Subcutaneous abdominal adipose tissue (tissue), 5 donors: ENCODE data around the gene RBM24.
A peak's percentile ranks its signal among the peaks of the same experiment; 100 is the strongest.

Experiments
- H3K27ac ChIP-seq: one replicate; pipeline ENCODE4 v1.7.0; 2013; ENCODE audit warnings: low read depth, mild to moderate bottlenecking, inconsistent platforms, low read length, moderate library complexity
- H3K27me3 ChIP-seq, 5 donors: one replicate each; pipeline ENCODE4 v1.7.0; 2013; ENCODE audit warnings: low read length in 5 of 5, inconsistent platforms in 1 of 5; ENCODE audit not compliant: control insufficient read depth in 5 of 5, insufficient read depth in 4 of 5
- H3K36me3 ChIP-seq, 5 donors: one replicate each; pipeline ENCODE4 v1.7.0; 2013; ENCODE audit warnings: low read length in 5 of 5; ENCODE audit not compliant: control insufficient read depth in 5 of 5, insufficient read depth in 5 of 5
- H3K4me1 ChIP-seq, 5 donors: one replicate each; pipeline ENCODE4 v1.7.0; 2013; ENCODE audit warnings: low read length in 5 of 5, mild to moderate bottlenecking in 3 of 5, moderate library complexity in 1 of 5; ENCODE audit not compliant: control insufficient read depth in 5 of 5, insufficient read depth in 5 of 5
- H3K4me3 ChIP-seq, 5 donors: one replicate each; pipeline ENCODE4 v1.7.0; 2013; ENCODE audit warnings: low read length in 5 of 5, low read depth in 1 of 5
- H3K9ac ChIP-seq, 5 donors: one replicate each; pipeline ENCODE4 v1.7.0; 2013; ENCODE audit warnings: low read length in 5 of 5, mild to moderate bottlenecking in 4 of 5, moderate library complexity in 3 of 5
- H3K9me3 ChIP-seq, 5 donors: one replicate each; pipeline ENCODE4 v1.7.0; 2013; ENCODE audit warnings: low read length in 5 of 5; ENCODE audit not compliant: control insufficient read depth in 5 of 5
- donor health status: healthy.
- donor health status: healthy.
- donor health status: healthy.
- donor health status: healthy.
- donor health status: healthy.

RBM24 gene

DNA sequence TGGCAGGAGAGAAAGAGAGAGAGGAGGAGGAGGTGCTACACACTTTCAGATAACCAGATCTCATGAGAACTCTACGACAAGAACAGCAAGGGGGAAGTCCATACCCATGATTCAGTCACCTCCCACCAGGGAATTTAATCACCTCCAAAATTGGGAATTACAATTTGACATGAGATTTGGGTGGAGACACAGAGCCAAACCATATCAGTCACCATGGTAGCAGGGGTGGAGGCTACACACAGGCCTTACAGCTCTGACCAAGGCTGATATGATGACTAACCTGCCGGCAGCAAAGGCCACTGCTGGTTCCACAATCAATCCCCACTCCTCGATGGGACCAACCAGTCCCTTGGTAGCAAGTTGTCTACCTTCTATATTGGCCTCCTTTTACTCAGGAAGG is 13.6 kb upstream of the RBM24 start:
- H3K27me3 ChIP-seq, result no peaks in the 10 kb centered on the region
- no peak overlapping the region for H3K27ac ChIP-seq
- H3K4me1 ChIP-seq, result no peaks in the 10 kb centered on the region
- H3K4me3 ChIP-seq, result no peak overlapping the region
- H3K9me3 ChIP-seq, result no peaks in the 10 kb centered on the region
- H3K36me3 ChIP-seq, result no peaks in the 10 kb centered on the region
- H3K9ac ChIP-seq, result no peak overlapping the region

DNA sequence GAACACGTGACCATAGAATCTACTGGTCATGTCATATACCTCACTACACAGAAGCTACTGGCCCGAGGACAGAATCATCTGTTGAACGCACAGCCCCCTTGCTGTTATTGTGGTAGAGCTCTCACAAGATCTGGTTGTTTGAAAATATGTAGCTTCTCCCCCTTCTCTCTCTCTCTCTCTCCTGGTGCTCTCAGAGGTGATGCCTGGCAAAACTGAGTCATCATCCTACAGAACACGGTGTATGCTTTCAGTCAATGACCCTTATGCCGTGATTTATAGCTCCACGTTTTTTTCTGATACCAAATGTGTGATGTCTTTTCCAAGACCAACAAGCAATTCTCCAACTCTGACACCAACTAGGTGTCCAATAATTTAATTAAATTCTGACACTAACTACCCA is 13.0 kb upstream of the RBM24 start:
- Histone ChIP-seq H3K27ac (no peak overlapping the region), H3K4me3 (no peak overlapping the region), H3K9ac (no peak overlapping the region), H3K36me3 (no peaks in the 10 kb centered on the region), H3K27me3 (no peaks in the 10 kb centered on the region), H3K4me1 (no peaks in the 10 kb centered on the region), H3K9me3 (no peaks in the 10 kb centered on the region)

DNA sequence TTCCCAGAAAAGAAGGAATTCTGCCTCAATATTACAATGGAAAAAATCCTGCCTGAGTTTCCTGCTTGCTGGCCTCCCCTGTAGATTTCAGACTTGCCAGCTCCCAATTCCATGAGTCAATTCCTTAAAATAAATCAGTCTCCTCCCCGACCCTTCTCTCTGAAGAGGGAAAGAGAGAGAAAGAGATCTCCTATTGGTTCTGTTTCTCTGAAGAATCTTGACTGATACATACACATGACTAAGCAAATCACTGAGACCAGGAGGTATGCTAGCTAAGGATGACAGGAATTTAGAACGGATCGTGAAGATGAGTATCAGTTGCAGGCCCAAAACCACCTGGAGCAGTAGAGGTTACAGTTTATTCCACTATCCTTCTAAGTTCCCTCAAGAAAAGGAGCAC is 11.3 kb upstream of the RBM24 start:
- Histone ChIP-seq H3K36me3 (no peaks in the 10 kb centered on the region), H3K27ac (no peak overlapping the region), H3K9me3 (no peaks in the 10 kb centered on the region), H3K27me3 (no peaks in the 10 kb centered on the region), H3K9ac (no peak overlapping the region), H3K4me1 (no peaks in the 10 kb centered on the region), H3K4me3 (no peak overlapping the region)

DNA sequence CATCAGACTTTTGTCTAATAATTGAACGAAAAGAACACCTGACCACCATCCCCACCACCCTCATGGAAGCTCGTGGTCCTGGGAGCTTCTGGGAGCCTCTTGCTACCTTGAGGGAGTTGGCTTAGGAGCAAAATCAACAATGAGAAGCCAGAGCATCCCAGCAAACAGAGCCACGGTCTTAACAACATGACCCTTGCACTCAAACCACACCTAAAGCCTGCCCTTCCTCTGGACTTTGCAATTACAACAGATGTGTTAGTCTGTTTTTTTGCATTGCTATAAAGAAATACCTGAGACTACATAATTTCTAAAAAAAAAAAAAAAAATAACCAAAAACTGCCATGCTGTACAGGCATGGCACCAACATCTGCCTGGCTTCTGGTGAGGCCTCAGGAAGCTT is 9.5 kb upstream of the RBM24 start:
- Histone ChIP-seq H3K9ac (no peak overlapping the region), H3K9me3 (no peaks in the 10 kb centered on the region), H3K4me1 (no peaks in the 10 kb centered on the region), H3K27me3 (no peaks in the 10 kb centered on the region), H3K4me3 (no peak overlapping the region), H3K27ac (no peak overlapping the region), H3K36me3 (no peaks in the 10 kb centered on the region)

DNA sequence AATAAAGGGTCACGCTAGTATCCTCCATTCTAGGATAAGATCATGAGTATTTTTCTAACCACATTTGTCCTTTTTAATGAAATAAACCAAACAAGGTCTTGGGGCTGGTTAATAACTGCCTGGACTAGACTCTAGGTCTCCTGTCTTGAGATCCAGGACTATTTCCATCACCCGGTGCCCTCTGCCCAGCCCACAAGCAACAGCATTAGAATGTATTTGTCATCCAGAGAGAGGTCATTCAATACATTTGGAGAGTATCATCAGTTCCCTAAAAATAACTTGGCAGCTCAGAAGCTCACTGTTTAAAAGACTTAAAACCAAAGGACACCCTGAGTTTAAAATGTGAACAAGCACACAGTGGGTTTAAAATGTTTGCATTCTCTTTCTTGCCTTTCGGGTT is 4.4 kb upstream of the RBM24 start:
- H3K27me3 ChIP-seq, result no peaks in the 10 kb centered on the region
- no peak overlapping the region for H3K9ac ChIP-seq
- H3K36me3 ChIP-seq, result no peaks in the 10 kb centered on the region
- H3K9me3 ChIP-seq, result no peaks in the 10 kb centered on the region
- H3K27ac ChIP-seq, result no peak overlapping the region
- H3K4me1 ChIP-seq, result peaks cover 0 to 15% (median 7%) of the 10 kb centered on the region in 5 donors
- no peak overlapping the region for H3K4me3 ChIP-seq

DNA sequence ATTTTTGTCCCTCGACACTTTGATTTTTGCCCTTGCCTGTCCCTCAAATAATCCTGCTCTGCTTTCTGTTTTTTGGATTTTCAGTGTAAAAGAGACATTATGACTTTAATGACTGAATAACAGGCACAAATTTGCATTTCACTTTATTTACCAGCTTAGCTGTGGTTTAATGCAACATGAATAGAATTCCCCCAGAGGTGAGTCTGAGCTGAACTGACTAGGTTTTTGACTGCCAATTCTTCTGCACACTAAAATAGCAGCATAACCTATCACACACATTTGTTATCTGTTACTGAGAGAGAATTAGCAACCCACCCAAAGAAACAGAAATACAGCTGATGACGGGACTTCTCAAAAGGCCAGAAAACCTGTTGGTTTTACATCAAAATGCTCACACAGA is 3.9 kb upstream of the RBM24 start:
- Histone ChIP-seq H3K9ac (no peak overlapping the region), H3K27me3 (no peaks in the 10 kb centered on the region)

DNA sequence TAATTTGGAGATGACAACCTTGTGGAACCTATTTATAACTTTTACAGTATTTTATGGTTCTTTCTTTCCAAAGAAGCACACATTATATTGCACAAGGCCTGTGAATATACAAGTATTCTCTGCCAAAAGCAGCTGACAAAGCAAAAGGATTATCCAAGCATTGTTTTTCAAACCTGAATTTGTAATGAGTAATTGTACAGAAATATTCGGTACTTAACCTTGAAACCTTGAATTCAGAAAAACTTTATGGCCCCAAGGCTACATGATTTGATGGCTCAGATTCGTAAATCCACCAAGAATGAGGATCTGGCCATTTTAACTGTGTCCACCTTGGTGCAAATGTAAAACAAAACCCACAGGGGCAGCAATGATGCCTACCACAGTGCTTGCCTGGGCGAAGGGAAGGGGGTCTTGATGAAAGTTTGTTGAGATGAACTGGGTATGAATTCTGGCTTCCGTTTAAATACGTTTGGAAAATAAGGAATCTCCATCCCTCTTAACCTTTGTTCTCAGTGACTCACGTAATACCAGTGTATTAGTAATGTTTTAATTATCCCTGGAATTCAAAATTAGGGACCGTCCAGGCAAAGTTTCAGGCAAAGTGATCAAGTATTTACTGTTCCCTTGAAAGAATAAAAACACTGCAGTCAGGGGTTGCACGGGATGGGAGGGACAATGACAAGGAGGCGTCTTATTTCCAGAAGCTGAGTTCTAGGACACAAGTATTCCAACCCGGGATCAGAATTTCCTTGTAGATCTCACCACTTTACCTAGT is 2.7 kb upstream of the RBM24 start:
- H3K9ac ChIP-seq, result no peak overlapping the region
- no peaks in the 10 kb centered on the region for H3K36me3 ChIP-seq
- H3K27ac ChIP-seq, result peak overlapping the region; percentile 60
- peaks cover 0 to 24% (median 14%) of the 10 kb centered on the region in 5 donors for H3K4me1 ChIP-seq
- H3K27me3 ChIP-seq, result no peaks in the 10 kb centered on the region
- no peak overlapping the region for H3K4me3 ChIP-seq
- no peaks in the 10 kb centered on the region for H3K9me3 ChIP-seq

More for the DNA sequence above, 3.9 kb upstream of the RBM24 start:
- no peaks in the 10 kb centered on the region for H3K9me3 ChIP-seq
- peak overlapping the region; percentile 34 for H3K27ac ChIP-seq
- no peak overlapping the region for H3K4me3 ChIP-seq
- peaks cover 0 to 20% (median 9%) of the 10 kb centered on the region in 5 donors for H3K4me1 ChIP-seq
- no peaks in the 10 kb centered on the region for H3K36me3 ChIP-seq

DNA sequence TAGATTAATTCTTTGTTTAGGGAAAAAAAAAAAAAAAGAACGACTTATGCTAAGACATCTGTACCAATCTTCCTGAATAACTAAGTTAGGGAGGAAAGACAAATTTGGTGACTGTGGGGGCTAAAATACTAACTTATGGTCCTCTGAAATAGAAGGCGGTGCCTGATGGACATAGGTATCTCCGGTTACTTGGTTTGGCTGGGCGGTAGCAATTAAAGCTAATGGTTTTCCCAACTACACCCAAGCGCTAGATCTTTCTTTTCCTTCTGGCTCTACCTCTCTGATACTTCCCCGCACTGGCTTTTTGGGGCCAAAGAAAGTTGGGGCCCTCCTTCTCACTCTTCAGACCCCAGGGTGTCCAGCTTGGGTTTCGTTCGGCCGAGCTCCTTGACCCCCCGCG is 1.0 kb upstream of the RBM24 start:
- Histone ChIP-seq H3K27me3 (no peaks in the 10 kb centered on the region), H3K4me1 (peaks cover 0 to 24% (median 14%) of the 10 kb centered on the region in 5 donors), H3K4me3 (peak overlapping the region in 4 of 5 donors; percentile 71 to 89 (median 78)), H3K9ac (peak overlapping the region in 3 of 5 donors; percentile 33 to 64 (median 55)), H3K36me3 (no peaks in the 10 kb centered on the region), H3K27ac (no peak overlapping the region), H3K9me3 (no peaks in the 10 kb centered on the region)

DNA sequence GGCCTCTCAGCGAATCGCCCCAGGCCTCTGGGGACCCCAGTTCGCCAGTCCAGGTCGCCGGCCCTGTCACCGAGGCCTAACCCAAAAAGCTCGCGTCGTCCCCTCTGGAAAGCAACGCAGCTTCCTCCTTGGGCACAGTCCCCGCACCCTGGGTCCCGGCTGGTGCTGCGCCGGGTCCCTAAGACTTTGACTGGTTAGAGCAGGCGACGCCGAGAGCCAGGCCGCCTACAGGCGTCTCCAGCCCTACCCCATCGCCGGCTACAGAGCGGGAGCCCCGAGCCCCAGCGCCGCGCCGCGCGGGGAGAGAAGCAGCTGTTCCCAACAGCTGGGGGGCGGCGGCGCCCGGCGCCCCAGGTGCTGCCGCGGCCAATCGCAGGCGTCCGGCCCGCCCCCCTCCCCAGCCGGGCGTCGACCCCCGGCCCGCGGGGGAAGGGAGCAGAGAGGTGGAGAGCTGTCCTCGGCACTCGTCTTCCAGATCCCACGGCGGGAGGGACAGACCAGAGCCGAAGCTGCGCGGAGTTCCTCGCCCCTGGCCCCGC is 540 bp upstream of the RBM24 start:
- peak overlapping the region in 4 of 5 donors; percentile 12 to 64 (median 44) for H3K9ac ChIP-seq
- peak overlapping the region in 4 of 5 donors; percentile 71 to 89 (median 78) for H3K4me3 ChIP-seq
- H3K4me1 ChIP-seq, result peaks cover 0 to 24% (median 14%) of the 10 kb centered on the region in 5 donors
- H3K9me3 ChIP-seq, result no peaks in the 10 kb centered on the region
- no peaks in the 10 kb centered on the region for H3K36me3 ChIP-seq
- no peak overlapping the region for H3K27ac ChIP-seq
- H3K27me3 ChIP-seq, result no peaks in the 10 kb centered on the region
